C4-2B (cell line): ENCODE measurements around the gene FRAS1.
A peak's percentile ranks its signal among the peaks of the same experiment; 100 is the strongest.

ENCODE experiments used
- H3K27ac ChIP-seq: fragments of 450-650 bp; 2 replicates; pipeline ENCODE4 v1.5.1; 2017
- ZFX ChIP-seq: fragments of 450-650 bp; IDR thresholded peaks from 2 replicates; pipeline ENCODE4 v1.6.1; 2017
- TF ChIP-seq, protein P1 (sequence below): fragments of 450-650 bp; conservative IDR thresholded peaks from 2 replicates; pipeline ENCODE4 v1.5.1; 2017; ENCODE audit warnings: mild to moderate bottlenecking

The FRAS1 gene

DNA sequence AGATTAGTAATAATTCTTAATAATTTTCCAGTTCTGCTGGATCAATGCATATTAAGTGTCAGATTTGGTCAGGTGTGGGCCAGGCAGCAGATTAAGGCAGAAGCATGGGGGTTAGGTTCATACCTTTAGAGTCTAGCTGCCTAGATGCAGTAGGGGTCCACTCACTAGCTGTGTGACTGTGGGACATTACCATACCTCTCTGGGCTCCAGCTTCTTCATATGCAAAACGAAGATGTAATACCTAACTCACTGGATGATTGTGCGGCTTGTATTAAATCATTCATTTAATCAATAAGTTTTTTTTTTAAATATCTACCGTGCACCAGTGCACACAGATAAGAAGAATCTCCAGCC, 495.9 kb downstream of the FRAS1 start:
- no peak for TF ChIP-seq ZFX
- TF ChIP-seq, protein P1, sequence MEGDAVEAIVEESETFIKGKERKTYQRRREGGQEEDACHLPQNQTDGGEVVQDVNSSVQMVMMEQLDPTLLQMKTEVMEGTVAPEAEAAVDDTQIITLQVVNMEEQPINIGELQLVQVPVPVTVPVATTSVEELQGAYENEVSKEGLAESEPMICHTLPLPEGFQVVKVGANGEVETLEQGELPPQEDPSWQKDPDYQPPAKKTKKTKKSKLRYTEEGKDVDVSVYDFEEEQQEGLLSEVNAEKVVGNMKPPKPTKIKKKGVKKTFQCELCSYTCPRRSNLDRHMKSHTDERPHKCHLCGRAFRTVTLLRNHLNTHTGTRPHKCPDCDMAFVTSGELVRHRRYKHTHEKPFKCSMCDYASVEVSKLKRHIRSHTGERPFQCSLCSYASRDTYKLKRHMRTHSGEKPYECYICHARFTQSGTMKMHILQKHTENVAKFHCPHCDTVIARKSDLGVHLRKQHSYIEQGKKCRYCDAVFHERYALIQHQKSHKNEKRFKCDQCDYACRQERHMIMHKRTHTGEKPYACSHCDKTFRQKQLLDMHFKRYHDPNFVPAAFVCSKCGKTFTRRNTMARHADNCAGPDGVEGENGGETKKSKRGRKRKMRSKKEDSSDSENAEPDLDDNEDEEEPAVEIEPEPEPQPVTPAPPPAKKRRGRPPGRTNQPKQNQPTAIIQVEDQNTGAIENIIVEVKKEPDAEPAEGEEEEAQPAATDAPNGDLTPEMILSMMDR = no peak
- no peak overlapping the region for H3K27ac ChIP-seq

DNA sequence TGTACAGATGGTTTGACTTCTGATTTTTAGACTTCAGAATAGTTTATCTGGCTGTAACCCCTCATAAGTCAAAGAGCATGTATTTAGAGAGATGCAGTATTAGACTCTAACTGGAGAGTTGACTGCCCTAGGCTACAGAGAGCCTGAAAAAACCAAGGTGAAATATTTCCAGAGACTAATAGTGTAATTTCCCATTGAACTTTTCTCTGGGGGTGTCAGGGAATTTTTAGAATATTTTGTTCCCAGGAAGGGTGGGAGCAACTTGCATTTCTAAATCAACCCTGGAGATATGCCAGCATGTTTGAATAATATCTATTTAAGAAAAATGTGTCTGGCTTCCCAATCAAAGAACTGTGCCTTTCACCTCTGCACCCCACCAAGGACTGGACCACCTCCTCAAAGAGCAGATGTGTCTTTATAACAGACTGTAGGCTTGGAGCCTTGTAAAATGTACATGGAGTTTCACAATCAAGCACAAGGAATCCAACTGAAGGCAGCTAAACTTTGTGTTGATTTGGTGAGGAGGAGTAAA, 496.5 kb downstream of the FRAS1 start:
- H3K27ac ChIP-seq = no peak overlapping the region

DNA sequence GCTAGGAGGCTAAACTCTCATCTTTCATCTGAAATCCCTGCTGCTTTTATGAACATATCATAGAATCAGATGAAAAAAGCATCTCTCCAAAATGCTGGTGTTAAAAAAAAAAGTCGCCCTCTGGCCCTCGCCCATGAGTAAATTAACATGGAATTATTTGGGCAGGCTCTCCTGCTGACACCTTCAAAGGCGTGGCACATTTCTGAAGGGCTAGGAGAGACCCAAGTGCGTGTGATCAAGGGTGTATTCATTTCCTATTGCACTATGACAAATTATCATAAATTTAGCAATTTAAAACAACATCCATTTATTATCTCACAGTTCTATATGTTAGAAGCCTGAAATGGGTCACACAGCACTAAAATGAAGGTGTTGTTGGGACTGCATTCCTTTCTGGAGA, 499.5 kb downstream of the FRAS1 start:
- TF ChIP-seq, protein P1 = no peak
- TF ChIP-seq ZFX = no peak
- H3K27ac ChIP-seq = no peak overlapping the region

More for the DNA sequence above, 496.5 kb downstream of the FRAS1 start:
- TF ChIP-seq, protein P1 = no peak
- TF ChIP-seq ZFX = no peak

DNA sequence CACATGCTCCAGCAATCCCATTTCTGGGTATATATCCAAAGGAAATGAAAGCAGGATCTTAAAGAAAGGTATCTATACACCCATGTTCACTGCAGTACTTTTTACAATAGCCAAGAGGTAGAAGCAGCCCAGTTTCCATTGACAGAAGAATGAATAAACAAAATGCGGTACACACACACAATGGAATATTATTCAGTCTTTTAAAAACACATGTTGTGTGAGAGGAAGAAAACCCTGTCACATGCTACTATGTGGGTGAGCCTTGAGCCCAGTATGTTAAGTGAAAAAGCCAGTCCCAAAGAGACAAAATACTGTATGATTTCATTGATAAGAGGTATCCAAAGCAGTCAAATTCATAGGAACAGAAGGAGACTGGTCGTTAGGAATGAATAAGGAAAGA, 500.7 kb downstream of the FRAS1 start:
- TF ChIP-seq, protein P1 = no peak
- H3K27ac ChIP-seq = no peak overlapping the region

DNA sequence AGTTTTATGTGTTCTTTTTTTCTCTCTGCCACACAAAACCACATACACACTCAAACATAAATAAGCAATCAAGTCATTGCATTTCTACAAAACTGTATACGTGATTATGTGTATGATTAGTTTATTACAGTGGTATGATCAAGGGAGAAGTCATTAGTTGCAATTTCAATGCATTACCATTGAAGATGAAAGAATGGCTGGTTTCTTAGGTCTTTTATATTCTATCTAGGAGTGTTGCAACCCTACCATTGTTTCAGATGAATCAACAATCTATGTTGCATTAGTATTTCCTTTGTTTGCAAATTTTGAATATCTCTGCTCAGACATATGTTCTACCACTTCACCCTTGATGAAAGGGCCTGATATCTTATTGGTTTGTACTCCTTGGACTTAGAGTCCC, 501.3 kb downstream of the FRAS1 start:
- H3K27ac ChIP-seq = no peak overlapping the region
- no peak for TF ChIP-seq ZFX
- TF ChIP-seq, protein P1 = no peak

DNA sequence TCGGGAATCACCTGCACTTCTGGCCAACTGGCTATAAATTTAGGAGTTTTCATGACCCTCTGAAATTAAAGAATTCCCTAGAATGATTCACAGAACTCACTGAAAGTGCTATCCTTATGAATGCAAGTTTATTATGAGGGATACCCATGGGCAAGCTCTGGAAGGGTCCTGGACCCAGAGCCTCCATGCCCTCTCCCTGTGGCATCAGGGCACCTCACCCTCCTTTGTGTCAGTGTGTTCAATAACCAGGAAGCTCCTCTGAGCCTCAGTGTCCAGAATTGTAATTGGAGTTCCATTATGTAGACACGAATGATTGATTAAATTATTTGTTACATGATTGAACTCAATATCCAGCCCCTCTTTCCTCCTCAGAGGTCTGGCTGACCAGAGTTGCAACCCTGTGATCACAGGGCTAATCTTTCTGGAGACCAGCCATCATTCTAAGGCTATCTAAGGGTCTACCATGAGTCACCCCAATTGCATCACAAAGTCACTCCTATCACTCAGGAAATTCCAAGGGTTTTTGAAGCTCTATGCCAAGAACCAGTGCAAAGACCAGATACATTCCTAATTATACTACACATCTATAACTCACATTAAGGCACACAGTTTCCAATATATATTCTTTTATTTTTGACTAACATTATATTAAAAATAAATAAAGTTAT, 503.3 kb downstream of the FRAS1 start:
- TF ChIP-seq, protein P1 = no peak
- no peak for TF ChIP-seq ZFX
- H3K27ac ChIP-seq = no peak overlapping the region

DNA sequence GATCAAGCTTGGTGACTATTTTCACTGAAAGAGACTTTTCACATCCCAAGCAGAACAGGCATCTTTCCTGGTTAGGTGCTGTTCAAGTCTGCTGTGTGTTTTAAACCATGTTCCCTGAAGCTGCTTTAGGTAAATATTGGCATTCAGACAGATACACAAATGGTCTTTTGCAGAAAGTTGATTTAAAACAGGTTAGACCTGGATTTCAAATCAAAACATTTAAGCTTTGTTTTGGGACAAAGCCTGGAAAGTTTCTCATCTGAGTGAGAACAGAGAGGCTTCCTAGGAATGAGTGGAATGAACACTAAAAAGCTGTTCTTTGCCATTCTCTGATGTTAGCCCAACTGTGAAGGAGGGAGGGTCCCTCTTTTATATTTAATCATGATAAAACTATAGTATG, 504.6 kb downstream of the FRAS1 start:
- TF ChIP-seq, protein P1 = no peak
- TF ChIP-seq ZFX = no peak
- peak overlapping the region; percentile 21; the same call in 1 of the 2 replicates for H3K27ac ChIP-seq
